ENCODE measurements around the gene ILK.

DNA sequence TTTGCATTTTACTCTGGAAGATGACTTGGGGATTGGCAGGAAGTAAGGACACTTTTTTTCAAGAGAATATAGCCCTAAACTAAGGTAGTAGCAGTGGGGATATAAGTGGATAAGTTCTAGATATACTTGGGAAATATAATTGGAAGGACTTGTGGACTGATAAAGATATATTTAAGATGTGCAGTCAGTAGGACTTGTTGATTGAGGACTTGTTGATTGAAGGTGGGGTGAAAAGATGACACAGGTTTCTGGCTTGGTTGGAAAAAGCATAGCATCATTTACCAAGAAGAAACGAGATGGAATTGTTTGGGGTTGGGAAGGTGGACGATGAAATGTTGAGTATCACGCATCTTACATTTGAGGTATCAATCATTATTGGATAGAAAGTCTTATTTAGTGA, 9.9 kb downstream of the ILK start:
- no peak for TF ChIP-seq EZH2 (IDR thresholded peaks at IDR 0.05; ENCODE audit: low read depth)
- TF ChIP-seq, protein P1, sequence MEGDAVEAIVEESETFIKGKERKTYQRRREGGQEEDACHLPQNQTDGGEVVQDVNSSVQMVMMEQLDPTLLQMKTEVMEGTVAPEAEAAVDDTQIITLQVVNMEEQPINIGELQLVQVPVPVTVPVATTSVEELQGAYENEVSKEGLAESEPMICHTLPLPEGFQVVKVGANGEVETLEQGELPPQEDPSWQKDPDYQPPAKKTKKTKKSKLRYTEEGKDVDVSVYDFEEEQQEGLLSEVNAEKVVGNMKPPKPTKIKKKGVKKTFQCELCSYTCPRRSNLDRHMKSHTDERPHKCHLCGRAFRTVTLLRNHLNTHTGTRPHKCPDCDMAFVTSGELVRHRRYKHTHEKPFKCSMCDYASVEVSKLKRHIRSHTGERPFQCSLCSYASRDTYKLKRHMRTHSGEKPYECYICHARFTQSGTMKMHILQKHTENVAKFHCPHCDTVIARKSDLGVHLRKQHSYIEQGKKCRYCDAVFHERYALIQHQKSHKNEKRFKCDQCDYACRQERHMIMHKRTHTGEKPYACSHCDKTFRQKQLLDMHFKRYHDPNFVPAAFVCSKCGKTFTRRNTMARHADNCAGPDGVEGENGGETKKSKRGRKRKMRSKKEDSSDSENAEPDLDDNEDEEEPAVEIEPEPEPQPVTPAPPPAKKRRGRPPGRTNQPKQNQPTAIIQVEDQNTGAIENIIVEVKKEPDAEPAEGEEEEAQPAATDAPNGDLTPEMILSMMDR (conservative IDR thresholded peaks at IDR 0.05): no peak

Data from PC-9 (cell line).